GM12878 (cell line): Measurements from ENCODE around the gene FARS2. TPM values are rescaled to one million over a fixed set of nuclear protein-coding genes. Genes with fewer than 3 reads are reported as not detected.

Experiments used
- ATAC-seq: fragments of 200-7000 bp; cut with Tn5 transposase; 3 replicates; pipeline ENCODE4 v1.9.1; 2020; ENCODE audit warnings: mild to moderate bottlenecking, moderate library complexity
- BruUV-seq: library from RNA; stranded (reverse); fragments of 400-500 nt; replicated peaks from 2 replicates; lab custom pipeline; 2021; lab: Mats Ljungman, UMichigan
- CTCF ChIA-PET: fragments of 300-600 bp; sonication (Branson Sonifier 250); formaldehyde crosslinking; extraction: SDS; loops from one replicate; lab custom pipeline; 2021; ENCODE audit warnings: inconsistent platforms; lab: Yijun Ruan, JAX
- POLR2A ChIA-PET: fragments of 350-600 bp; formaldehyde crosslinking; extraction: SDS; loops from one replicate; lab custom pipeline; 2021; ENCODE audit warnings: inconsistent platforms; lab: Charles Lee
- RAD21 ChIA-PET: fragments of 300-600 bp; sonication (Branson Sonifier 250); formaldehyde crosslinking; loops from one replicate; lab custom pipeline; 2023; ENCODE audit warnings: antibody characterized with exemption; ENCODE audit not compliant: unreplicated experiment; lab: Charles Lee
- SMC1A ChIA-PET: fragments of 300-600 bp; sonication (Branson Sonifier 250); formaldehyde crosslinking; loops from one replicate; lab custom pipeline; 2023; ENCODE audit not compliant: unreplicated experiment, uncharacterized antibody; lab: Charles Lee
- DNase-seq: peaks from one replicate; pipeline ENCODE4 v3.0.0-alpha.2; 2011; ENCODE audit warnings: low read depth, low spot score
- FAIRE-seq: peaks from 3 replicates; lab custom pipeline; 2011; peaks lifted over from hg19 to GRCh38; lab: Jason Lieb, UNC
- H2AFZ ChIP-seq: 2 replicates; pipeline ENCODE4 v1.6.0; 2011; ENCODE audit warnings: low read depth, low read length, control low read depth; ENCODE audit not compliant: control insufficient read depth
- H3K27ac ChIP-seq: 2 replicates; pipeline ENCODE4 v1.5.1; 2011; ENCODE audit warnings: control low read depth; ENCODE audit not compliant: control insufficient read depth, insufficient read depth
- H3K27me3 ChIP-seq, 2 experiments: replicated peaks in 1 of 2; 2 replicates each; pipeline versions ENCODE4 v1.6.0 to v1.6.1; 2011; ENCODE audit warnings: low read length in 1 of 2; ENCODE audit not compliant: control insufficient read depth in 2 of 2, insufficient read depth in 2 of 2
- H3K36me3 ChIP-seq, 2 experiments: 2 replicates each; pipeline ENCODE4 v1.5.1; 2011; ENCODE audit warnings: low read length in 1 of 2; ENCODE audit not compliant: control insufficient read depth in 2 of 2, insufficient read depth in 2 of 2
- H3K4me1 ChIP-seq: 2 replicates; pipeline ENCODE4 v1.6.1; 2011; ENCODE audit warnings: mild to moderate bottlenecking, low read length, moderate library complexity, mixed read lengths; ENCODE audit not compliant: control insufficient read depth, insufficient read depth
- H3K4me2 ChIP-seq: 2 replicates; pipeline ENCODE4 v1.6.0; 2011; ENCODE audit warnings: control low read depth; ENCODE audit not compliant: control insufficient read depth, insufficient read depth
- H3K4me3 ChIP-seq: fragments of 200-600 bp; sonication (generic); 2 replicates; pipeline ENCODE4 v1.5.1; 2016
- H3K79me2 ChIP-seq: 2 replicates; pipeline ENCODE4 v1.6.0; 2011; ENCODE audit warnings: low read length; ENCODE audit not compliant: control insufficient read depth, insufficient read depth
- H3K9ac ChIP-seq: 2 replicates; pipeline ENCODE4 v1.8.0; 2011; ENCODE audit warnings: low read length, control low read depth, mixed read lengths; ENCODE audit not compliant: control insufficient read depth, insufficient read depth
- H3K9me3 ChIP-seq: replicated peaks from 3 replicates; pipeline ENCODE4 v1.5.1; 2011; ENCODE audit warnings: mild to moderate bottlenecking, low read length; ENCODE audit not compliant: control insufficient read depth, insufficient read depth
- H4K20me1 ChIP-seq: 2 replicates; pipeline ENCODE4 v1.6.0; 2011; ENCODE audit not compliant: control insufficient read depth, insufficient read depth
- ASH2L ChIP-seq: fragments of 300-600, 200-600 bp; sonication (generic); IDR thresholded peaks from 2 replicates; pipeline ENCODE4 v1.6.1; 2017; ENCODE audit warnings: low read depth, mild to moderate bottlenecking, borderline replicate concordance
- CHD2 ChIP-seq: IDR thresholded peaks from 2 replicates; pipeline ENCODE4 v1.6.1; 2011; ENCODE audit warnings: low read depth, low read length, improper control_type of control experiment, borderline replicate concordance
- CHD4 ChIP-seq: fragments of 200-600 bp; sonication (generic); IDR thresholded peaks from 2 replicates; pipeline ENCODE4 v1.6.1; 2016; ENCODE audit warnings: mild to moderate bottlenecking
- CREB1 ChIP-seq: IDR thresholded peaks from 2 replicates; pipeline ENCODE4 v1.6.1; 2012; ENCODE audit warnings: low read depth, mild to moderate bottlenecking, inconsistent platforms
- GATAD2B ChIP-seq: fragments of 450-650 bp; conservative IDR thresholded peaks from 2 replicates; pipeline ENCODE4 v1.6.1; 2017; ENCODE audit warnings: low read depth, mild to moderate bottlenecking, moderate library complexity
- HDAC6 ChIP-seq: fragments of 200-600 bp; sonication (generic); IDR thresholded peaks from one replicate; pipeline ENCODE4 v1.8.0; 2017; ENCODE audit warnings: antibody characterized with exemption; ENCODE audit not compliant: unreplicated experiment
- KLF5 ChIP-seq: fragments of 450-650 bp; IDR thresholded peaks from 2 replicates; pipeline ENCODE4 v1.6.1; 2014; ENCODE audit warnings: mild to moderate bottlenecking; ENCODE audit not compliant: partially characterized antibody
- PML ChIP-seq: IDR thresholded peaks from 2 replicates; pipeline ENCODE4 v1.6.1; 2012; ENCODE audit warnings: low read length, inconsistent platforms
- POLR2AphosphoS2 ChIP-seq: IDR thresholded peaks from 2 replicates; pipeline ENCODE4 v1.6.1; 2011; ENCODE audit warnings: low read depth, mild to moderate bottlenecking, low read length, improper control_type of control experiment, moderate library complexity
- RAD51 ChIP-seq: fragments of 450-650 bp; IDR thresholded peaks from 2 replicates; pipeline ENCODE4 v1.6.1; 2016; ENCODE audit warnings: moderate library complexity, mild to moderate bottlenecking, inconsistent platforms
- RBBP5 ChIP-seq: fragments of 200-600 bp; sonication (generic); conservative IDR thresholded peaks from 2 replicates; pipeline ENCODE4 v1.6.1; 2016
- SIN3A ChIP-seq: IDR thresholded peaks from 2 replicates; pipeline ENCODE4 v1.6.1; 2012; ENCODE audit warnings: low read depth, low read length, improper control_type of control experiment
- STAT3 ChIP-seq: IDR thresholded peaks from 2 replicates; pipeline ENCODE4 v1.6.1; 2011; ENCODE audit warnings: low read depth, low read length, improper control_type of control experiment
- YBX1 ChIP-seq: fragments of 450-650 bp; IDR thresholded peaks from 2 replicates; pipeline ENCODE4 v1.6.1; 2016; ENCODE audit warnings: antibody characterized with exemption
- ZNF622 ChIP-seq: fragments of 450-650 bp; IDR thresholded peaks from 2 replicates; pipeline ENCODE4 v1.6.1; 2017; ENCODE audit warnings: mild to moderate bottlenecking, inconsistent platforms
- WGBS: methylation state at CpG from one replicate; pipeline ENCODE4 v1.1.6; 2016; ENCODE audit warnings: low lambda C conversion rate; ENCODE audit not compliant: insufficient replicate concordance, insufficient coverage; ENCODE audit errors: missing lambda C conversion rate; 5-methylcytosine and 5-hydroxymethylcytosine counted together
- in situ Hi-C: fragments of 300-500 bp; cut with MboI; formaldehyde crosslinking; loops from 9 replicates; pipeline ENCODE4 v1.14.3; 2018; ENCODE audit warnings: mixed read lengths
- intact Hi-C: fragments of 100-400 bp; cut with micrococcal nuclease; formaldehyde crosslinking; loops from one replicate; pipeline ENCODE4 v1.14.2; 2022; ENCODE audit not compliant: unreplicated experiment
- polyA plus RNA-seq, 11 experiments: library from polyadenylated mRNA; depleted of rRNA in 4 of 11; unstranded in 6 of 11; stranded (reverse) in 5 of 11; fragments of >200 nt; fragmentation: Nextera tagmentation in 4 of 11; fragmentation: Illumina TruSeq in 1 of 11; extraction: Ambion mirVana in 4 of 11; extraction: Trizol in 1 of 11; gene quantifications; 1 replicate in 1 of 11; 2 replicates in 10 of 11; pipeline versions ENCODE4 v1.2.1 to v1.2.3, GENCODE V29; 2011 to 2016; ENCODE audit warnings: inconsistent platforms in 2 of 11, missing spikeins in 2 of 11, low read depth in 1 of 11
- total RNA-seq, 4 experiments: library from RNA; depleted of rRNA in 3 of 4; stranded (reverse); fragments of >200 nt in 3 of 4; fragmentation: Illumina TruSeq in 1 of 4; extraction: Trizol in 1 of 4; gene quantifications; 2 replicates each; pipeline versions ENCODE4 v1.2.1 to v1.2.3, GENCODE V29; 2013 to 2021
- TF ChIP-seq, protein P1 (sequence below): fragments of 450-650 bp; IDR thresholded peaks from 2 replicates; pipeline ENCODE4 v1.6.1; 2014; ENCODE audit warnings: mild to moderate bottlenecking
- TF ChIP-seq, protein P2 (sequence below): fragments of 450-650 bp; IDR thresholded peaks from 2 replicates; pipeline ENCODE4 v1.6.1; 2017; ENCODE audit warnings: mild to moderate bottlenecking
- TF ChIP-seq, protein P3 (sequence below): IDR thresholded peaks from 2 replicates; pipeline ENCODE4 v1.6.1; 2011; ENCODE audit warnings: mild to moderate bottlenecking, low read depth, low read length, moderate library complexity; ENCODE audit not compliant: insufficient replicate concordance

Gene FARS2
- total and polyA plus RNA-seq, 10 of the 15 experiments (the other 5 are each of a cell fraction or from before 2014, with no cell fraction given): 16.8 to 46.7 (median 25.6) TPM

DNA sequence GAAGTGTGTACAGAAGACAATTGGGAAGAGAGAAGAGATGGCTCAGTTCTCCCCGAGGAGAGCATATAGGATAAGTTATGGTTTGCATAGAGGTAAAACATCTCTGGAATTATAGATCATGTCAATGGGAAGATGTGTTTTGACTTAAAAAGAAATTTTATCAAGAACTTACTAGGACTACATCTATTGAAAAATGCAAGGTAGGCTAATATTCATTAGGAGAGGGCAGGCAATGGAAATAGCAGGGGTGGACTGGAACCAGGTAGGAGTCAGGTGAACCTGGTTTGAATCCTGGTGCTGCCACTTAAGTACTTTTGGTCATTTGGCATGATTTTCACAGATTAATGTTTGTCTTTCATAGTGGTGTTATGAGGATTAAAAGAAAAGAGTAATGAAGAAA, 96.2 kb downstream of the FARS2 start (continued):
- no peak for TF ChIP-seq HDAC6

DNA sequence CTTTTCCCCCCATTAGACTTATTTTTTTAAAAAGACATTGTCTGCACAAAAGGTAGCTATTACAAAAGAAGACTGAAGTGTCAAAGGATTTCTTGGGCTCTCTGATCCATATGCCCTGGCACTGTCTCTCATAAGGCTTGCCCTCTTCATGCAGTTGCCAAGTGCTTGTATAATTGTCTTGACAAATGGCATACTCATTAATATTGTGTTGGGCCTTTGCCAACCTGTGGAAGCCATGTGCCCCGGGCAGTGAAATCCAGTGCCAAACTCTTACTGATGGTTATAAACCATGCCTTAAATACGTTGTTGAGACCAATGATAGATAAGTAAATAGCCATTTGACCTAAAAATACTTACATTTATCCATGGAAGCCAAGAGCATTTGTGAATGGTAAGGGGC, 98.1 kb downstream of the FARS2 start:
- no peaks in the 10 kb centered on the region for H3K4me1 ChIP-seq
- H3K9me3 ChIP-seq: no peaks in the 10 kb centered on the region
- BruUV-seq: no TSS peak
- ChIA-PET RAD21 (no interaction called here), SMC1A (no interaction called here)
- WGBS: 82% methylated on average over 2 of the region's 2 CpGs
- H3K27me3 ChIP-seq: no peaks in the 10 kb centered on the region
- no peak overlapping the region for H3K9ac ChIP-seq
- H3K27ac ChIP-seq: no peak overlapping the region
- no peak overlapping the region for H3K4me2 ChIP-seq
- H2AFZ ChIP-seq: no peak overlapping the region
- H4K20me1 ChIP-seq: no peaks in the 10 kb centered on the region
- H3K79me2 ChIP-seq: no peaks in the 10 kb centered on the region
- DNase-seq: no peak
- TF ChIP-seq RBBP5 (no peak), GATAD2B (no peak), CHD2 (no peak), PML (no peak), YBX1 (no peak), RAD51 (no peak), ASH2L (no peak), CHD4 (no peak), CREB1 (no peak), SIN3A (no peak), STAT3 (no peak), POLR2AphosphoS2 (no peak), ZNF622 (no peak), KLF5 (no peak)
- TF ChIP-seq, protein P1, sequence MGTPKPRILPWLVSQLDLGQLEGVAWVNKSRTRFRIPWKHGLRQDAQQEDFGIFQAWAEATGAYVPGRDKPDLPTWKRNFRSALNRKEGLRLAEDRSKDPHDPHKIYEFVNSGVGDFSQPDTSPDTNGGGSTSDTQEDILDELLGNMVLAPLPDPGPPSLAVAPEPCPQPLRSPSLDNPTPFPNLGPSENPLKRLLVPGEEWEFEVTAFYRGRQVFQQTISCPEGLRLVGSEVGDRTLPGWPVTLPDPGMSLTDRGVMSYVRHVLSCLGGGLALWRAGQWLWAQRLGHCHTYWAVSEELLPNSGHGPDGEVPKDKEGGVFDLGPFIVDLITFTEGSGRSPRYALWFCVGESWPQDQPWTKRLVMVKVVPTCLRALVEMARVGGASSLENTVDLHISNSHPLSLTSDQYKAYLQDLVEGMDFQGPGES: no peak
- TF ChIP-seq, protein P2, sequence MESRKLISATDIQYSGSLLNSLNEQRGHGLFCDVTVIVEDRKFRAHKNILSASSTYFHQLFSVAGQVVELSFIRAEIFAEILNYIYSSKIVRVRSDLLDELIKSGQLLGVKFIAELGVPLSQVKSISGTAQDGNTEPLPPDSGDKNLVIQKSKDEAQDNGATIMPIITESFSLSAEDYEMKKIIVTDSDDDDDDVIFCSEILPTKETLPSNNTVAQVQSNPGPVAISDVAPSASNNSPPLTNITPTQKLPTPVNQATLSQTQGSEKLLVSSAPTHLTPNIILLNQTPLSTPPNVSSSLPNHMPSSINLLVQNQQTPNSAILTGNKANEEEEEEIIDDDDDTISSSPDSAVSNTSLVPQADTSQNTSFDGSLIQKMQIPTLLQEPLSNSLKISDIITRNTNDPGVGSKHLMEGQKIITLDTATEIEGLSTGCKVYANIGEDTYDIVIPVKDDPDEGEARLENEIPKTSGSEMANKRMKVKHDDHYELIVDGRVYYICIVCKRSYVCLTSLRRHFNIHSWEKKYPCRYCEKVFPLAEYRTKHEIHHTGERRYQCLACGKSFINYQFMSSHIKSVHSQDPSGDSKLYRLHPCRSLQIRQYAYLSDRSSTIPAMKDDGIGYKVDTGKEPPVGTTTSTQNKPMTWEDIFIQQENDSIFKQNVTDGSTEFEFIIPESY: no peak
- TF ChIP-seq, protein P3, sequence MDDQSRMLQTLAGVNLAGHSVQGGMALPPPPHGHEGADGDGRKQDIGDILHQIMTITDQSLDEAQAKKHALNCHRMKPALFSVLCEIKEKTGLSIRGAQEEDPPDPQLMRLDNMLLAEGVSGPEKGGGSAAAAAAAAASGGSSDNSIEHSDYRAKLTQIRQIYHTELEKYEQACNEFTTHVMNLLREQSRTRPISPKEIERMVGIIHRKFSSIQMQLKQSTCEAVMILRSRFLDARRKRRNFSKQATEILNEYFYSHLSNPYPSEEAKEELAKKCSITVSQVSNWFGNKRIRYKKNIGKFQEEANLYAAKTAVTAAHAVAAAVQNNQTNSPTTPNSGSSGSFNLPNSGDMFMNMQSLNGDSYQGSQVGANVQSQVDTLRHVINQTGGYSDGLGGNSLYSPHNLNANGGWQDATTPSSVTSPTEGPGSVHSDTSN: no peak
- TF ChIP-seq, all 136 proteins: peak for 0
- POLR2A ChIA-PET: no interaction called here
- CTCF ChIA-PET: interaction anchor here (1.6 kb wide), 1 partner anchor 216 kb away, joined by 4 read pairs; no protein-coding TSS in a partner anchor
- intact Hi-C loops: no loop called here
- H3K4me3 ChIP-seq: no peak overlapping the region
- no peaks in the 10 kb centered on the region for H3K36me3 ChIP-seq
- FAIRE-seq: no peak
- in situ Hi-C loops: no loop called here
- ATAC-seq: no peak
